HuH-7 (cell line): ENCODE results near the gene TMEM53.

Source experiments
- DNase-seq: peaks from one replicate; pipeline ENCODE4 v3.0.0; 2011; ENCODE audit warnings: low spot score

TMEM53 gene

DNA sequence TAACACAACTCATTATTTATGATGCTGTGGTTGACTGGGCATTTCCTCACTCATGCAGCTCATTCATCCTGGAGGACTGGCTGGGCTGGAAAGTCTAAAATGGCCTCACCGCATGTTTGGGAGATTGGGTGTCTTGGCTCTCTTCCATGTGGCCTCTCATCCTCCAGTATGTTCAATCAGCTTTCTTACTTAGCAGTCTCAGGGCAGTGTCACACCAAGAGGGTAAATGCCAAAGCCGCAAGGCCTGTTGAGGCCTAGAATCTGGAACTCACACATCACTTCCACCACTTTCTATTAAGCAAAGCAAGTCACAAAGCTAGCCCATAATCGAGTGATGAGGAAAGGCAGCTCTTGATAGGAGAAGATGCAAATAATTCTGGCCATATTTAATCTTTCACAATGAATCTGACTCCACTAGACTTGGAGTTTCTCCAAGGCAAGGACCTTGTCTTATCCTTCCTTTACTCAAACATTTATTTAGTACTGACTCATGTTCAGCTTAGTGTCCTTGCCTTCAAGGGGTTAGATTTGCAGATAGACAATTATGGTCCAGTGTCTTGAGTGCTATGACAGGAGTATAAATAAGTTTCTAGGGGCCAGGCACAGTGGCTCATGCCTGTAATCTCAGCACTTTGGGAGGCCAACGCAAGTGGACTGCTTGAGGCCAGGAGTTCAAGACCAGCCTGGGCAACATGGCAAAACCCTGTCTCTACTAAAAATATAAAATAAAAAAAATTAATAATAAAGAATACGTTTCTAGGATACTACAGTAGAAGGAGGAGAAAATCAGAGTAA lies 45.1 kb downstream of the TMEM53 start:
- no peak for DNase-seq

DNA sequence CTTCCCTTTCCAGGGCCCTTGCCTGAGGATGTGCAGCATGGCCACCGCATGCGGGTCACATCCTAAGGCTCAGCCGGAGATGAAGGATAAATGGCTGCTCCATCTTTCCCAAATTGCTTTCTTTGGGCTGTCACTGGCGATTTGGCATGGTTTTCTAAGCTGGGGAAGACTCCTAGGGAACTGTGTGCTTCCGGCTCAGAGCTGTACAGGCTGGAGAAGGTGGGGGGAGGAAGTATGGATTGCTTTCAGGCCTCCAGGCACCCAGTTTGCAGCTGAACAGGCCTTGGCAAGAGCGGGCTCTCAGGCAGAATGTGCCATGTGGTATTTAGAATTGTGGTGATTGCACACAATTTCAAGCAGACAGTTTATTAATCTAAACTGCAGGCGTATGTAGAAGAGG lies 48.9 kb downstream of the TMEM53 start:
- DNase-seq: no peak

DNA sequence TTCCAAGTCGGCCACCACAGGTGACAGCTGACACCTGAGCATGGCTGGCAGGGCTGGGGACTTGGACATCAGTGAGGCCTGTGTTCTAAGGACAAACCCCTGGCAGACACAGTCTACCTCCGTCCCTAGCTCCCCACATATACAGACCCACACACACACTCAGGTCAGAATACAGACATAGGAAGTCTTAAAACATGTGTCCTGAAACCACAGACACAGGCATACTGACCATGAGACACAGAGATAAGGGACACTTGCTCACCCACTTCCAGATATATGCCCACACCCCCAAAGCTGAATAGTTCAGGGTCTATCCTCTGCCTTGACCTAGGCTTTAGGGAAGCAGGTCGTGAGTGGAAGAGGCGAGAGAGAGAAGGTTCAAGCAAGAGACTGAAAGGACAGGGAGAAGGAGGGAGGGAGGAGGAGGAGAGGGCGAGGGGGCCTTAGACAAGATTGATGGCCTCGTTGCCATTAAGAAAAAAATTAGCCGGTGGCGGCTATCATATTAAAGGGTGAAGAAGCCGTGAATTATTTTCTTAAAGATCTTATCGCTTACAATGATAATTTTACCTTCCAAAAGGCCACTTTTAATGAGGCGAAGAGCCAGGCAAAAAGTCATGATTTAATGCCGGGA lies 49.9 kb downstream of the TMEM53 start:
- no peak for DNase-seq

DNA sequence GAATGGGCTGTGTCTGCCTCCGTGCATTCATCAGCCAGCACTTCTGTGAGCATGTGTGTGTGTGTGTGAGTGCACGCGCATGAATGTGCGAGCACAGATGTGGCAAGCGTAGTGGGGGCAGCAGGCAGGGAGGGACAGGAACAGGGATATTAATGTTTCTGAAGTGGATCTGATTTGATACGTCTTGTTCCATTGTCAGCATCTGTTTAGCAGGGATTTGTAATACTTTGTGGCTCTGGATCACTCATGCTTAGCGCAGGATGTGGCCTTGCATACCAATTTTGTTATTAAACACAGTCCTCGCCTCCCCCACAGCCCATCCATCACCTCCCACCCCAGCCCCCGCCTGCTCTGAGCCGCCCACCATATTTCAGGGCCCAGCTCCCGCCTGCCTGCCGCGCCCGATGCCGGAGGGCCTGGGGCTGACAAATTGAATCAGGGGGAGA lies 52.4 kb downstream of the TMEM53 start:
- DNase-seq: no peak

DNA sequence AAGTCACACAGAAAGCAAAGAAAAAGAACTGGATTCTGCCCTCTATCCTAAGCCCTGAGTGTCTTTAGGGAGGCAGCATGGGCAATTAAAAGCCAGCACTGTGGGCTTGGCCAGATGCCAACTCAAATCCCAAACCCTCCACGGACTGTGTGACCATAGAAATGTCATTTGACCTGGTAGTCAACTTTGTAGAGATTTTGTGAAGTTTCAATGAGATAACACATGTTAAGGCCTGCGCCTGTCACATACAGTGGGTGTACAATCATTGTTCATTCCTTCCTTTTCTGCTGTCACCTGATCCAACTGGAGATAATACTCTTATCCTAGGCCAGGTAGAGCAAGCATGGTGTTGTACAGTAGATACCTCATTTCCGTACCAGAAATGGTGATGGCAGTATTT lies 54.2 kb downstream of the TMEM53 start:
- DNase-seq: no peak

DNA sequence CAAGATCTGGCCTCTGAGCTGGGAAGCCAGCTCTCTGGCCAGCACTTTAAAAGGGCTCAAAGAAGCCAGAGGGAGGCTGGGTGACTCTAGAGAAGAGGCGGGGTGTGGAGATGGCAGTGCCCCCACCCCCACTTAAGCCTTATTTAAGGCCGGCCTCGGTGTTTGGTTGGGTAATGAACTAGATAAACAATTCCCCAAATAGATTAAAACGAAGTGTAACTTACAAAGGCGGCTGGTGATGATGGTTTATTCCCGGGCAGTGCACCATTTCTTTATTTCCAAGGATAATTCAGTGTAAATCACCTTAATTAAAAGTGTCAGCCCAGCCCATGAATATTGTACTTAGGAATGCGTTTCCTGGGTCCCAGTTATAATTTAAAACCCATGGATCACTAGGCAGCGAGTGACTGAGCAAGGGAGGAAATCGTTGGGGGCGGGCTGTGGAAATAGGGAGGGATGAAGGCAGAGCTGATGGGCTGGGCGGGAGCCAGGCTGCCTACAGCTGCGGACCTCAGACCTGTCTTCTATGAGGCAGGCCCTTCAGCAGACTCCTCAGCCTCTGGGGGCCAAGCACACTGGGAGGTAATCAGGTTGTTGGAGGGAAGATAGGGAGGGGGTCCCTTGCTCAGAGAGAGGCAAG lies 54.9 kb downstream of the TMEM53 start:
- DNase-seq: no peak

DNA sequence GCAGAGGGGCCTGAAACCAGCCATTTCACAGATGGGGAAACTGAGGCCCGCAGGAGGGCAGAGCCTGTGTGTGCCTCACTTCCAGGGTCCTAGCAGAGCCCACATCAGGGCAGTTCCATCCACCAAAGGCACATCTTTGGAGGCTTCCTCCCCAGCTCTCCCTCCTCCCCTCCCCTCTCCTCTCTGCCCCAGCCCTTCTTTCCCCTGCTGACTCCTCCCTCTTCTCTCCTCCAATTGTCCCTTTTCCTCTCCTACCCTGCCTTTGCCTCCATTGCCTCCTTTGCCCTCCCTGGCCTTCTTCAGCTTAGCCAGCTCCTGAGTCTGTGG lies 56.6 kb downstream of the TMEM53 start:
- DNase-seq: no peak

DNA sequence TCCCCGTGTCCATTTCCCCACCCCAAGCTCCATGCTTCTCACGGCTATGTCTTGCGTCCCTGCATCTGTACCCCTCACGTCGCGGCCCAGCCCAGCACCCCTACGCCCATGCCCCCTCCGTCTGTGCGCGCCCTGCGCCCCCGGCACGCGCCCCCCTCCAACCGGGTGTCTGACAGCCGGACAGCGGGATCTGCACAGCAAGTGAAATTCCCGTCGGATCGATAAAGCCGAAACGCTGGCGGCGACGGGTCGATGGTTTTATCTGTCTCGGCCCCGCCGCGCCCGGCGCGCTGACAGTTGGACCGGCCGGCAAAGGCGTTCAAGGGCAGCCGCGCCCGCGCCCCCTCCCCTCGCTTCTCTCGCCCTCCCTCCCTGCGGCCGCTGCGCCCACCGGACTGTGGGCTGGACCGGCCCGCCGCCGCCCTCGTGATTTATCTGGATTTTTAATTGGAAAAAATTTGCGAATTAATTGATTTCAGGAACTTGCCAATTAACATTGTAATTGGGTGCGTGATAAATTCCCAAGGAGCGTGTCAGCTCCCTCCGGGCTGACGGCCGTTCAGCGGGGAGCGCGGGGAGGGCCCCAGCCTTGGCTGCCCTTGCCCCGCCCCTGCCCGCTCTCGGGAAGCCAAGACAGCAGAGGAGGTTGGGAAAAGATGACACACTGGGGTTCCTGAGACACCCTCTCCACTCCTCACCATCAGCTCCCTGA lies 57.1 kb downstream of the TMEM53 start:
- no peak for DNase-seq

DNA sequence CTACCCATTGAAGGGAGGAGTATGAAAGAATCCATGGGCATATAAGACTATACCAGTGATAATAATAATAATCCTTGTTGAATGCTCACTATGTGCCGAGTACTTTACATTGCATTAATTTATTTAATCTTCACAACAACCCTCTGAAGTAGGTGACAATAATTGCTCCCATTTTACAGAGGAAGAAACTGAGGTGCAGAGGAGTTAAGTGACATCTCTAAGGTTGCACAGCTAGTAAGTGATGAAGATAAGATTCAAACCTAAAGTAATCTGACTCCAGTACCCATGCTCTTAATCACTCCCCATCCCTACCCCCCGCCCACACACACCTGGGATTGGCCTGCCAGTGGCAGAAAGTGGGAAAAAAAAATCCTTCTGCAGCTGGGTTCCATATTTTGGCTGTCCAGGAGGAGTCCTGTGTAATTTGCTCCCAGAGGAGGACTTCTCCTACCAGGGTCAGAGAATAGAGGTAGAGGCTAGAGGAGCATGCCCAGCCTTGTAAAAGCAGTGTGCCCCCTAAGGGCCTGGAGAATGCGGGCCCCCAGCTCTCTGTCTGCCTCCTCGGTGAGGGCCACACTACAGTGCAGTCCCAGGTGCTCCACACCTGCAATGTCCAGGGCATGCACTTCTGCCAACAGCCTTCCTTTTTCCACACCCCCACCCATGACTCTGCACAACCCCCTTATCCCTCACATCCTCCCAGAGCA lies 57.8 kb downstream of the TMEM53 start:
- DNase-seq: no peak

DNA sequence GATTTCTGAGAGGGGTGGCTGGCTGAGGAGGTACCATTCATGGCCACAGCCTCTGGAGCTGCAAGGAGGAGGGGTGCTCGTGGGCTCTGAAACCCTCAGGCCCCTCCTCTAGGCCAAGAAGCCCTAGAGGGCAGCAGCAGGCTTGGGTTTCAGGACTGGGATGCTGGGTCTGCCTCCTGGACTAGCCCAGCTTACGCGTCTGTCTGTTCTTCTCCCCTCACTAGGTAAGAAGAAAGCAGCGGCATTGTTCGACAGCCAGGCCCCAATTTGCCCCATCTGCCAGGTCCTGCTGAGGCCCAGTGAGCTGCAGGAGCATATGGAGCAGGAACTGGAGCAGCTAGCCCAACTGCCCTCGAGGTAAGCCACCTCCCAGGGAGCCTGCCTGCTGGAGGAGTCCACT lies 60.3 kb downstream of the TMEM53 start:
- DNase-seq: no peak

DNA sequence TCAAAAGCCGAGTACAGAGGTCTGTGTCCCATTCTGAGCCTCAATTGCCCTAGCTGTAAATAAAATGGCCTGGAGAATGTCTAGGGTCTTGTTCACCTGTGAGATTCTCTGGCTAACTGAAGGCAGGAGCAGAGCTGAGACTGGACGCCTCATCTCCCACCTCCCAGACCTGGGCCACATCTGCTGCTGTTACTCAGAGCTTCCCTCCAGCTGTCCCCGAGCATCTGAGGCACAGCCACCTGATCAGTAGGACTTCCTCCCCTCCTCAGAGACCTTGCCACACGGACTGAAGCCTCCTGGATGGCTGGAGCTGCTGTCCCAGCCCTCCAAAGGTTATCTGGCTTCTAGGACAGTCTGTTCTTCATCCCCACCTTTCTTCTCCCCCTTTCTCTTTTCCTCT lies 62.4 kb downstream of the TMEM53 start:
- no peak for DNase-seq

DNA sequence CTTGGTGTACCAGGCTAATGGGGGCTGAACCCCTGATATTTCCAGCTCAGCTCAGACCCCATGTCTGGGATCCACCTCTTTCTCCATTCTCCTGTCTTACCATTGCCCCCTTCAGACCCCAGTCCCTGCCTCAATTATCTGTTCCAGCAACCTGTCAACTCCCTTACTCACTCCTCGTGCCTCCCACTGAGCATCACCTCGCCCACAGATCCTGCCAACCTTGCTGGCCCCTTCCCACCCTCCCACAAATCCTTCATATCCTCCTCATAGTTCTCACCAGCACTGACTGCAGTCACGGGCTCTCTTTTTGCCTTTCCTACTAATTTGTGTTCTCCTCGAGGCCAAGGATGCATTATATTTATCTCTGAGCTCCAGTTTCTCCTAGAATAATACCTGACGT lies 62.9 kb downstream of the TMEM53 start:
- DNase-seq: no peak

DNA sequence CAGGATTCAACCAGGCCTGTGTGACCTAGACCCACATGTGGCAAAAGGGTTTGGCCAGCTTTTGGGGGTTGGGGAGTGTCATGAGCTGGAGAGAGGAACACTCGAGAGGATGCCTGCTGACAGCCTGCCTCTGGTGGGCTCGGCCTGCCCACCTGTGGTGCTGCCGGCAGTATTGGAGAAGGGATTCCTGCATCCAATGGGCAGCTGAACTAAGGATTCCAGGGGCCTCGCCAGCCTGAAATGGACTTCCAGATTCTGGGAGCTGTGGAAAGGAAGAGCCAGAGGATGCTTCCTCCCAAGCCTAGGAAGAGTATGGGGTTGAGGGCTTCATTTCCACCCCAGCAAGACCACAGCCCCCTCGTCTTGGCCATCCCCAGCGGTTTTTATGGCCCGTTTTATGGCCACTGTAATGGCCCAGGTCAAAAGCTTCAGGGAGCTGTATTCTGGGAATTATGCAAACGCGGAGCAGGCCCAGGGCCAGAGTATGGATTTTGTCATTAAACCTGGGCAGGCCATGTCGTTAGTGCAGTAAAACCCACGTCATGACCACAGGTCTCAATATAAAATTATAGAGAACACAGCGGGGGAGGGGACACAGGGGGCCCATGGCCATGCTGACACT lies 63.6 kb downstream of the TMEM53 start:
- peak; percentile 72 for DNase-seq

DNA sequence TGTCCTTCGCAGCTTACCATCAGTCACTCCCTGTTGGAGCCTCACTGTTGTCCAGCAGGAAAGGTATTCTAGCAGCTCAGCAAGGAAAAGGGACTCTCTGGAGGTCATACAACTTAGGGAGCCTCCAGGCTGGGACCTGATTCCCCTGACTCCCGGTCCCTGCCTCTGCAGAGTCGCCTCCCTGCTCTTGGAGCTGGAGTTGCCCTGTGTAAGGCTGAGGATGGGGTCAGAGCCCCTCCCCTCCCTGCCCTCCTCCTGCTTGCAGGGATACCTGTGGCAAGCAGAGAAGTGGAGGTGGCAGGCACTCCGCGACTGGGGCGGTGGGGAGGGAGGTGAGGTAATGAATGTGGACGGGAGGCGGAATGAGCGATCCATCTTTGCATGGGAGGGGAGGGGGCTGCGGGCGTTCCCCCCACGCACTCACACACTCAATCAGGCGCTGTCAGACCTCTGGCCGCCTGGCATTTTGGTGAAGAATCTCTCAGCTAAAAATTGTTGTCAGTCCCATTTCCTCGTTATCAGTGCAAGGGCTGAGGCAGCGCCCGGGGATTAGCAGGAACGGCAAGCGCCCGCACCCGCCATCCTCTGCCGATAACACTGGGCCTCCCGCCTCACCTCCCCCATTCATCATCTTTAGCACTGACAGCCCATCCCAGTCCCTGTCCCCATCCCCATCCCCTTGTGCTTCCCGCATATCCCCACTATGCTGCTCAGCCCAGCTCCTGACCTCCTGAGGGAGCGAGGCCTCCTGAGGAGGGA lies 64.3 kb downstream of the TMEM53 start:
- DNase-seq: no peak

DNA sequence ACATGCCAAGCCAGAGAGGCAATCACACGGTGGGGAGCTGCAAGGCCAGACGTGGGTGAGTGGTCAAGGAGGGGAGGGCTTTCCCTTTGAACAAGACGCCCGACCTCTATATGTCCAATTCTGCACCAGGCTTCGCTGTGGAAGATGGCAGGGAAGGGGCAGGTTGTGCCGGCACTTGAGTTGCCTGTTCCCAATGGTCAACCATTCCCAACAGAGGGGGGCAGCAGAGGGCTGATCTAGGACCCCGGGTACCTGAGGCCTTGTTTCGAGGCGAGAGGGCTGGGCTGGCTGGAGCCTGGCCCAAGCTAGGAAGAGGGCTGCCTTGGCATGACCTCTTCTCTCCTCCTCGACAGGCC lies 64.9 kb downstream of the TMEM53 start:
- DNase-seq: peak; percentile 61

DNA sequence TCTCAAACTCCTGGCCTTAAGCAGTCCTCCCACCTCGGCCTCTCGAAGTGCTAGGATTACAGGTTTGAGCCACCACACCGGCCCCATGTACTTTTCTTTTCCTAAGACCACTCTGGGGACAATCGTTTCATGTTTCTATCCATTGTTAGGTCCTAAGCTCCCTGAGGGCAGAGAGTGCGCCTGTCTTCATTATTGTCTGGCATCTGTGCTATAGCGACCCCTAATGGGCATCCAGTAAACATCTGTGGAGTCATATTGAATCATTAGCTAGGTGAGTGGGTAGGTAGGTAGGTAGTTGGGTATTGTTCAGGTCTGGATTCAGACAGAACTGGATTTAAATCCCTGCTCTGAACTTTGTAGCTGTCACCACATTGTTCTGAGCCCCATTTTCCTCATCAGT lies 66.1 kb downstream of the TMEM53 start:
- no peak for DNase-seq

DNA sequence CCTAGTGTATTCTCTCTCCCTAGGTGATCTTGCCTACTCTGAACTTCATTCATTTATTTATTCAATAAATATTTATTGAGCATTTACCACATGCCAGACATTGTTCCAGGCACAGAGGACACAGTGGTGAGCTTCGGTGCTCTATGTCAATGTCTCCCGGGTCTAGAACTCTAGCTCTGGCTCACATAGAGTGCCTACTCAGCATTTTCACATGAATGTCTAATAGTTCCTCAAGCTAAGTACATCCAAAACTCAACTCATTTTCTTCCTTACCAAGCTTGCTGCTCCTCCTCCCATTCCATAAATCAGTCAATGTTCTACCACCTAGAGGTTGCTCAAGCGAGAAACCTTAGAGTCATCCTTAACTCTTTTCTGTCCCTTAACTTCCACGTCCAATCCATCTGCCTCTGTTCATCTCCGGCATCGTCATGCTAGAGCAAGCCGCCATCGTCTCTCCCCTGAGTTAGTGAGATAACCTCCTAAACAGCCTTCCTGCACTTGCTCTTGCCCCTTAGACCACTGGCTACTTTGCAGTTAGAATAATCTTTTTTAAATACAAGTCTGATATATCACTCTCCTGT lies 67.5 kb downstream of the TMEM53 start:
- no peak for DNase-seq

DNA sequence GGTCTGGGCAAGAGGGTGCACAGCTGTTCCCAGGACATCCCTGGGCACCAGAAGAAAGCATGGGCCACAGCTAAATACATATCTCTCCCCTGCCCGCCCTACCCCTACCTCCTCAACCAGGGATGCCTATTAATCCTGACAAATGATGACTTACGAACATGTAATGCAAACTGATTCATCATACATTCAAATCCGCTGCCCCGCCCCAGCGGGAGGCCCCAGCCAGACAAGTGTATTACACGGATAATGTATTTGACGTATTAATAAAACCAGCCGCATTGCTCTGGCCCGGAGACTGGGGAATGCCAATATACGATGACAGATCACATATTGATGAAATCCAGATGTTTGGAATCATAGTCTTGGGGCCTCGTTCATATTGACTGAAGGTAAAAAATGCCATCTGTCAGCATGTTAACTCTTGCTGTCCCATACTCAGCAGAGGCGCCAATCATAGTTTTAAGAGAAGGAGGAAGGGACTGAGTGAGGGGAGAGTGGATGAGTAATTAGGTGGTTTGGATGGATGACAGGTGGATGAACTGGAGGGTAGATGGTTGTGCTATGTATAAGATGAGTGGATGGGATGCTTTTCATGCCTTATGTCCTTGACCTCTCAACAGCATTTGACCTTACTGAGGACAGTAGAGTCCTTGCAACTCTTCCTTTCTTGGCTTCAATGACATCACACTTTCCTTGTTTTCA lies 68.2 kb downstream of the TMEM53 start:
- no peak for DNase-seq

DNA sequence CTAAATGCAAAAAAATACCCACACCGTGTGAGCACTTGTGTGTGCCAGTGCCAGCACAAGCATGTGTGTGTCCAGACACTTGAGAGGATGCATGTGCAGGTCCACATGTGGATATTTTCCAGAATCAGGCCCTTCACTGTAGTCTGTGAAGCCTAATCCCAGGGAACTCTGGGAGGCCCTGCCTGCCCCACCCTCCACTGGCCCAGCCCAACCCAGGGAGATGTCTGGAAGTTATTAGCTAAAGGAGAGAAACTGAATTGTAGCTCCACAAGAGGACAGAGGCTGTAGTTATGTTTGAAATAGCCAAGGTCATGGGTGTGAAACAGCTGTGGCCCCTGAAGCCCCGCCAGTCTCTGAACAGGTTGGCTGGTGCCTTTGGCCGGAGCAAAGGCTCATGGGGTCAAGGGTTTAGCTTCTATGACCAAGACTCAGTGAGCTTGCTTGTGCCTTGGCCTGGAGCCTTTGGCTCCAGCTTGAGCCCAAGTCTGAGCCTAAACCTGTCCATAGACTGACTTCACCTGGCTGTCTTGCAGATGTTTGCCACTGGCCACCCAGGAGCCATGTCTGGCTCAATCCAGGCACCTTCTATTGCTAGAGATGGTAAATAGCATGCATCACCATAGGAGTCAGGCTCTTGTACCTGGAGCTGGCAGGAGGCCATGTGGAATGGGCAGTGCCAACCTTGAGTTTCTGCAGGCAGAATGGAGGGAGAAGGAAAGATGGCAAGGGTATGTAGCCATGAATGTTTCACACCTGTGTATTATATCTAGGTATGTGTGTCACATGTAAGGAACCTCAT lies 69.9 kb downstream of the TMEM53 start:
- DNase-seq: no peak
